IMR-90 (cell line): ENCODE measurements around the gene NETO2.

Source experiments
- BHLHE40 ChIP-seq: fragments of 150-350 bp; IDR thresholded peaks from 2 replicates; pipeline ENCODE4 v1.6.1; 2016; ENCODE audit warnings: mild to moderate bottlenecking, low read depth, low read length
- CEBPB ChIP-seq: IDR thresholded peaks from 2 replicates; pipeline ENCODE4 v1.6.1; 2012; ENCODE audit warnings: low read depth, low read length, improper control_type of control experiment
- FOS ChIP-seq: fragments of 150-350 bp; IDR thresholded peaks from 2 replicates; pipeline ENCODE4 v1.6.1; 2016; ENCODE audit warnings: low read depth, low read length
- MAFK ChIP-seq: IDR thresholded peaks from 2 replicates; pipeline ENCODE4 v1.6.1; 2012; ENCODE audit warnings: low read depth, low read length, improper control_type of control experiment
- MAZ ChIP-seq: IDR thresholded peaks from 2 replicates; pipeline ENCODE4 v1.6.1; 2012; ENCODE audit warnings: low read depth, mild to moderate bottlenecking, low read length, improper control_type of control experiment, moderate library complexity, borderline replicate concordance
- MXI1 ChIP-seq: IDR thresholded peaks from 2 replicates; pipeline ENCODE4 v1.6.1; 2012; ENCODE audit warnings: low read depth, mild to moderate bottlenecking, low read length, moderate library complexity, borderline replicate concordance
- POLR2A ChIP-seq: IDR thresholded peaks from 2 replicates; pipeline ENCODE4 v1.6.1; 2012; ENCODE audit warnings: mild to moderate bottlenecking, low read depth, low read length
- RAD21 ChIP-seq: IDR thresholded peaks from 2 replicates; pipeline ENCODE4 v1.6.1; 2012; ENCODE audit warnings: low read length, improper control_type of control experiment
- RFX5 ChIP-seq: IDR thresholded peaks from 2 replicates; pipeline ENCODE4 v1.8.0; 2012; ENCODE audit warnings: low read depth, mild to moderate bottlenecking, low read length, moderate library complexity
- SMC3 ChIP-seq: fragments of 150-350 bp; IDR thresholded peaks from 2 replicates; pipeline ENCODE4 v1.6.1; 2016; ENCODE audit warnings: low read depth, mild to moderate bottlenecking, antibody characterized with exemption, low read length, moderate library complexity
- TF ChIP-seq, protein P1 (sequence below): conservative IDR thresholded peaks from 2 replicates; pipeline ENCODE4 v1.5.1; 2012; ENCODE audit warnings: mild to moderate bottlenecking, low read depth, low read length, improper control_type of control experiment
- TF ChIP-seq, protein P2 (sequence below): fragments of 150-350 bp; IDR thresholded peaks from 2 replicates; pipeline ENCODE4 v1.6.1; 2017; ENCODE audit warnings: mild to moderate bottlenecking, antibody characterized with exemption, low read length, low read depth

DNA sequence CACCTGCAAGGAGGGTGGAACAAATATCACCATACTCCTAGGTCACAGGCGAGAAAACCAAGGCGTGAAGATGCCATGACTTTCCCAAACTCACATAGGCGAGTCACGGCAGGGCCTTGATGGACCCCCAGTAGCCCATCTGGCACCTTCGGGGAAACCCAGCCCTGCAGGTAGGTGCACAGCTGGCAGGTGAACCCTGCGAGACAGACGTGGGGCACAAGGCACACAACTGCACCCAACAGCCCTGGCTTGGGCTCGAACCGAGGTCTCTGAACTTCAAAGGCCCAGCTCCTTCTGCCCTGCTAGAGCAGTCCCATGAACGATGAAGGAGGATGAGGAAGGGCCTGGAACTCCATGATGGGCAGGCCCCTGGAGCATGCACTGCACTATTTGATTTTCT is 92.7 kb downstream of the NETO2 start:
- no peak for TF ChIP-seq POLR2A
- no peak for TF ChIP-seq FOS
- TF ChIP-seq, protein P1, sequence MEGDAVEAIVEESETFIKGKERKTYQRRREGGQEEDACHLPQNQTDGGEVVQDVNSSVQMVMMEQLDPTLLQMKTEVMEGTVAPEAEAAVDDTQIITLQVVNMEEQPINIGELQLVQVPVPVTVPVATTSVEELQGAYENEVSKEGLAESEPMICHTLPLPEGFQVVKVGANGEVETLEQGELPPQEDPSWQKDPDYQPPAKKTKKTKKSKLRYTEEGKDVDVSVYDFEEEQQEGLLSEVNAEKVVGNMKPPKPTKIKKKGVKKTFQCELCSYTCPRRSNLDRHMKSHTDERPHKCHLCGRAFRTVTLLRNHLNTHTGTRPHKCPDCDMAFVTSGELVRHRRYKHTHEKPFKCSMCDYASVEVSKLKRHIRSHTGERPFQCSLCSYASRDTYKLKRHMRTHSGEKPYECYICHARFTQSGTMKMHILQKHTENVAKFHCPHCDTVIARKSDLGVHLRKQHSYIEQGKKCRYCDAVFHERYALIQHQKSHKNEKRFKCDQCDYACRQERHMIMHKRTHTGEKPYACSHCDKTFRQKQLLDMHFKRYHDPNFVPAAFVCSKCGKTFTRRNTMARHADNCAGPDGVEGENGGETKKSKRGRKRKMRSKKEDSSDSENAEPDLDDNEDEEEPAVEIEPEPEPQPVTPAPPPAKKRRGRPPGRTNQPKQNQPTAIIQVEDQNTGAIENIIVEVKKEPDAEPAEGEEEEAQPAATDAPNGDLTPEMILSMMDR = no peak
- TF ChIP-seq RFX5 = no peak
- TF ChIP-seq, protein P2, sequence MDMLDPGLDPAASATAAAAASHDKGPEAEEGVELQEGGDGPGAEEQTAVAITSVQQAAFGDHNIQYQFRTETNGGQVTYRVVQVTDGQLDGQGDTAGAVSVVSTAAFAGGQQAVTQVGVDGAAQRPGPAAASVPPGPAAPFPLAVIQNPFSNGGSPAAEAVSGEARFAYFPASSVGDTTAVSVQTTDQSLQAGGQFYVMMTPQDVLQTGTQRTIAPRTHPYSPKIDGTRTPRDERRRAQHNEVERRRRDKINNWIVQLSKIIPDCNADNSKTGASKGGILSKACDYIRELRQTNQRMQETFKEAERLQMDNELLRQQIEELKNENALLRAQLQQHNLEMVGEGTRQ = no peak
- TF ChIP-seq BHLHE40 = no peak
- TF ChIP-seq RAD21 = no peak
- TF ChIP-seq CEBPB = no peak
- no peak for TF ChIP-seq SMC3
- TF ChIP-seq MXI1 = no peak
- no peak for TF ChIP-seq MAFK
- TF ChIP-seq MAZ = no peak
